Measurements from ENCODE around the gene KCNK15. TPM values are rescaled to one million over a fixed set of nuclear protein-coding genes. Genes with fewer than 3 reads are reported as not detected.
"Not testable (repeated sequence)": the region's sequence is repeated elsewhere in the genome, so short reads cannot be mapped to it uniquely, and the experiment has no call there.

Gene KCNK15
- total RNA-seq: under 1 TPM; 0.11 to 0.79 (median 0.32) TPM
- polyA plus RNA-seq: under 1 TPM in 2 of 3 donors, not detected in 1; 0.08 to 0.23 TPM
- long read RNA-seq, donor 1, partial matches to known transcripts: 0 of 2 reads
- long read RNA-seq, donor 1, other reads (novel, unspliced or antisense): 1 of 2 reads
- long read RNA-seq, donor 2, partial matches to known transcripts: 0 of 1 reads
- long read RNA-seq, donor 2, other reads (novel, unspliced or antisense): 1 of 1 reads

DNA sequence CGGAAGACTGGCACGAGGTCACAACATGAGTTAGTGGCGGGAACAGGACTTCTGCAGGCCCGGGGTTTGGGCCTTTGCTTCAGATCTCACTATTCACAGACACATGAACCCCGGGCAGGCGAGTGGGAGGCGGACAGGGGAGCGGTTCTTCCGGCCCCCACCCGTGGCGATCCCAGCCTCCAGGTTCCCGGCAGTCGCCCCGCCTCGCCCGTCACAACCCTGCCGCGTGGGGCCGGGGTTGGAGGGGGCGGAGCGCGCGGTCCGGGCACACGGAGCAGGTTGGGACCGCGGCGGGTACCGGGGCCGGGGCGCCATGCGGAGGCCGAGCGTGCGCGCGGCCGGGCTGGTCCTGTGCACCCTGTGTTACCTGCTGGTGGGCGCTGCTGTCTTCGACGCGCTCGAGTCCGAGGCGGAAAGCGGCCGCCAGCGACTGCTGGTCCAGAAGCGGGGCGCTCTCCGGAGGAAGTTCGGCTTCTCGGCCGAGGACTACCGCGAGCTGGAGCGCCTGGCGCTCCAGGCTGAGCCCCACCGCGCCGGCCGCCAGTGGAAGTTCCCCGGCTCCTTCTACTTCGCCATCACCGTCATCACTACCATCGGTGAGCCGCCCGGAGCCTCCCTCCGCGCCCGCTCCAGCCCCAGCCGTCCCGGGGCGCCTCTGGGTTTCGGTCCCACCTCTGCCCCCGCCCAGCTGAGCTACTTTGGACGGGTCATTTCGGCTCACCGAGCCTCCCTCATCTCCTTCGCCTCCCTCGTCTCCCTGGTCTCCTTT, at the start of gene KCNK15:
TSS of gene KCNK15 (plus strand) at position 268 of the 769 bp plus-strand sequence. CDS start at position 314, 46 bp downstream.
- Histone ChIP-seq H3K4me3 (peak within 1 kb of the TSS; percentile 72), H3K4me1 (peaks cover 11% of the 10 kb centered on the region), H3K9me3 (no peaks in the 10 kb centered on the region), H3K36me3 (ENCODE audit: insufficient read depth in 1 of 2, low read depth in 1 of 2) (no peaks in the 10 kb centered on the region), H3K27ac (no peak within 1 kb of the TSS), H3K27me3 (ENCODE audit: insufficient read depth in 3 of 3, low read length in 2 of 3) (peaks cover 0 to 29% (median 4%) of the 10 kb centered on the region in 3 donors)
- DNase-seq (peak; percentile 66 to 67), ATAC-seq (peak; percentile 31 to 60 (median 54))
- TF ChIP-seq, protein P1, sequence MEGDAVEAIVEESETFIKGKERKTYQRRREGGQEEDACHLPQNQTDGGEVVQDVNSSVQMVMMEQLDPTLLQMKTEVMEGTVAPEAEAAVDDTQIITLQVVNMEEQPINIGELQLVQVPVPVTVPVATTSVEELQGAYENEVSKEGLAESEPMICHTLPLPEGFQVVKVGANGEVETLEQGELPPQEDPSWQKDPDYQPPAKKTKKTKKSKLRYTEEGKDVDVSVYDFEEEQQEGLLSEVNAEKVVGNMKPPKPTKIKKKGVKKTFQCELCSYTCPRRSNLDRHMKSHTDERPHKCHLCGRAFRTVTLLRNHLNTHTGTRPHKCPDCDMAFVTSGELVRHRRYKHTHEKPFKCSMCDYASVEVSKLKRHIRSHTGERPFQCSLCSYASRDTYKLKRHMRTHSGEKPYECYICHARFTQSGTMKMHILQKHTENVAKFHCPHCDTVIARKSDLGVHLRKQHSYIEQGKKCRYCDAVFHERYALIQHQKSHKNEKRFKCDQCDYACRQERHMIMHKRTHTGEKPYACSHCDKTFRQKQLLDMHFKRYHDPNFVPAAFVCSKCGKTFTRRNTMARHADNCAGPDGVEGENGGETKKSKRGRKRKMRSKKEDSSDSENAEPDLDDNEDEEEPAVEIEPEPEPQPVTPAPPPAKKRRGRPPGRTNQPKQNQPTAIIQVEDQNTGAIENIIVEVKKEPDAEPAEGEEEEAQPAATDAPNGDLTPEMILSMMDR (IDR thresholded peaks at IDR 0.05): no peak
- WGBS, 3 donors: 2 to 4% (median 3%) methylated on average over 43 to 81 of the region's 81 CpGs
- intact Hi-C loops (cut with DNase I): loop anchor here in 1 of 2 donors (5.0 kb wide), 1 partner anchor 67 kb away; the partner anchor contains the start of gene RIMS4

DNA sequence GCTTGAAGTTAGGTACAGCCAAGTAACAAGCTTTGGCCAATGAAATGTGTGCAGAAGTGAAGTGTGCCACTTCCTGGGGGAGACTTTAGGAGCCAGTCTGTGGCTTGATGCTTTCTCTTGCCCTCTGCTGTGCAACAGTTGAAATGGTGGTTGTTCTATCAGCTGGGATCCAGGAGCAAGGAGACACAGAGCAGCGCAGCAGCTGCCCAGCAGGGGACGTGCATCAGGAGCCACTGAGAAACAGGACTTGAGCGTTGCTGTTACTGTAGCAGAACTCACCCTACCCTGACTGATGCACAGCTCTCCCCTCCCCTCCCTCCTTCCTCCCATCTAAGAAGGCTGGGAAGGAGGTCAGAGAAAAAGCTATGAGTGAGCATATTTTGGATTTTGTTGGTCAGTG, 49.4 kb upstream of the KCNK15 start:
- TF ChIP-seq, protein P1 (IDR thresholded peaks at IDR 0.05): no peak
- Histone ChIP-seq H3K9me3 (no peaks in the 10 kb centered on the region), H3K4me1 (peaks cover 31% of the 10 kb centered on the region), H3K27me3 (ENCODE audit: insufficient read depth in 3 of 3, low read length in 2 of 3) (no peaks in the 10 kb centered on the region), H3K27ac (peak overlapping the region; percentile 11), H3K36me3 (ENCODE audit: insufficient read depth in 1 of 2, low read depth in 1 of 2) (no peaks in the 10 kb centered on the region), H3K4me3 (no peak overlapping the region)
- intact Hi-C loops (cut with DNase I): no loop called here
- ATAC-seq: no peak
- no peak for DNase-seq
- 87 to 94% (median 93%) methylated on average over 3 of the region's 3 CpGs for WGBS, 3 donors

DNA sequence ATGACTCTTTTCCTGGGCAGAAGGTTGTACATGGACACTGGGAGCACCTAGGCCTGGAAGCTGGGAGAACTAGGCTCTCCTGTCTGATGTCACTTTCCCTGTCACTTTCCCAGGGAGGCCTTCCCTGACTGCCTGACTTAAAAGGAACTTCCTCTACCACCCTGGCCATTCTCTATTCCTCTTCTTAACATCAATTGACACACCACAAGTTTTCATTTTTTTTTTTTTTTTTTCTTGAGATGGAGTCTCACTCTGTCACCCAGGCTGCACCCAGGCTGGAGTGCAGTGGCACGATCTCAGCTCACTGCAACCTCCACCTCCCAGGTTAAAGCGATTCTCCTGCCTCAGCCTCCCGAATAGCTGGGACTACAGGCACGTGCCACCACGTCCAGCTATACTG, 48.6 kb upstream of the KCNK15 start:
- ATAC-seq; H3K36me3 ChIP-seq (ENCODE audit: insufficient read depth in 1 of 2, low read depth in 1 of 2); H3K27me3 ChIP-seq (ENCODE audit: insufficient read depth in 3 of 3, low read length in 2 of 3); H3K27ac ChIP-seq; intact Hi-C loops (cut with DNase I); H3K9me3 ChIP-seq; H3K4me3 ChIP-seq; DNase-seq: not testable (repeated sequence)
- WGBS, 3 donors: 95 to 98% (median 96%) methylated on average over 5 of the region's 5 CpGs
- H3K4me1 ChIP-seq: peaks cover 32% of the 10 kb centered on the region

DNA sequence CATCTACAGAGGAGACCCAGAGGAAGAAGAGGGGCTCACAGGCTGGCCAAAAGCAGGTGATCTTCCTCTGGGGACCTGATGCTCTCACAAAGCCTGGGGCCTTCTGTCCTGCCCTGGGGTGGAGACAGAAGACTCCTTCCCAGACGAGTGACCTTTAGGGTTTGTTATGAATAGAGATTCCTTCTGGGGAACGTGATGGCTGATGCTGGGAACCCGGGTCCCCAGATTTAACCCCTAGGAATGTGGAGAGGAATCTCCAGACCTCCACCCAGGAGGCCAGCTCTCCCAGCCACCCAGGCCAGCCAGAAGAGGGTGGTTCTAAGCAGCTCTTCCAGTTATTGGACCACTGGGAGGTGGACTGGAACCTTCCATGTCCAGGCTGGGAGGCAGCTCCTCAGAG, 47.3 kb upstream of the KCNK15 start:
- WGBS, 3 donors: 59 to 74% (median 59%) methylated on average over 3 of the region's 3 CpGs
- H3K4me3 ChIP-seq: no peak overlapping the region
- no peaks in the 10 kb centered on the region for H3K36me3 ChIP-seq (ENCODE audit: insufficient read depth in 1 of 2, low read depth in 1 of 2)
- ATAC-seq (no peak), DNase-seq (no peak)
- H3K9me3 ChIP-seq: no peaks in the 10 kb centered on the region
- TF ChIP-seq, protein P1 (IDR thresholded peaks at IDR 0.05): no peak
- no peak overlapping the region for H3K27ac ChIP-seq
- H3K27me3 ChIP-seq (ENCODE audit: insufficient read depth in 3 of 3, low read length in 2 of 3): no peaks in the 10 kb centered on the region
- peaks cover 32% of the 10 kb centered on the region for H3K4me1 ChIP-seq
- intact Hi-C loops (cut with DNase I): no loop called here

DNA sequence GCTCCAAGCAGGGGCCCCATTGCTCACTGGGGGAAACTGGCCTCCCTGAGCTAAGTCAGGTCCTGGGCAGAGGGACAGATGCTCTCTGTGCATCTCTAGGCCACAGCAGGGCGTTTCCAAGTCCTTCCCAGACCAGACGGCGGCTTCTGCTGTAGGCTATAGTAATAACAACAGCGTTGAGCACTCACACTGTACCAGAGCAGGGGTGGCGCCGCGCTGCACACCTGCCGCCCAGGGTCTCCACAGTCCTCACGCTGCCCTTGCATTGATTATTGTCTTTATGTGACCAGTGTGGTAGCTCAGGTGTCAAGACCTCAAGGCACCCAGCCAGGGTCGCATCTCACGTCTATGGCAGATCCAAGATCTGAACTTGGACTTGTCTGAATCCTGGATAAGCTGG, 45.4 kb upstream of the KCNK15 start:
- intact Hi-C loops (cut with DNase I): no loop called here
- TF ChIP-seq, protein P1 (IDR thresholded peaks at IDR 0.05): no peak
- ATAC-seq: no peak
- no peak for DNase-seq
- no peak overlapping the region for H3K4me3 ChIP-seq
- 94% methylated on average over 11 of the region's 11 CpGs for WGBS, 3 donors
- peaks cover 31% of the 10 kb centered on the region for H3K4me1 ChIP-seq
- no peaks in the 10 kb centered on the region for H3K9me3 ChIP-seq
- H3K27ac ChIP-seq: no peak overlapping the region
- no peaks in the 10 kb centered on the region for H3K27me3 ChIP-seq (ENCODE audit: insufficient read depth in 3 of 3, low read length in 2 of 3)
- no peaks in the 10 kb centered on the region for H3K36me3 ChIP-seq (ENCODE audit: insufficient read depth in 1 of 2, low read depth in 1 of 2)

Measured in psoas muscle (tissue), 8 donors.